Hippocampal formation (tissue), 2 donors: Measurements from ENCODE around the gene TAMALIN.
A peak's percentile ranks its signal among the peaks of the same experiment; 100 is the strongest.

Source experiments
- DNase-seq, 2 donors: peaks; one replicate each; lab custom pipeline; 2025; lab: John Stamatoyannopoulos, UW

TAMALIN gene

GRCh38 chr12:52037248-52037861 lies 30.6 kb downstream of the TAMALIN start:
- no peak for DNase-seq

DNA sequence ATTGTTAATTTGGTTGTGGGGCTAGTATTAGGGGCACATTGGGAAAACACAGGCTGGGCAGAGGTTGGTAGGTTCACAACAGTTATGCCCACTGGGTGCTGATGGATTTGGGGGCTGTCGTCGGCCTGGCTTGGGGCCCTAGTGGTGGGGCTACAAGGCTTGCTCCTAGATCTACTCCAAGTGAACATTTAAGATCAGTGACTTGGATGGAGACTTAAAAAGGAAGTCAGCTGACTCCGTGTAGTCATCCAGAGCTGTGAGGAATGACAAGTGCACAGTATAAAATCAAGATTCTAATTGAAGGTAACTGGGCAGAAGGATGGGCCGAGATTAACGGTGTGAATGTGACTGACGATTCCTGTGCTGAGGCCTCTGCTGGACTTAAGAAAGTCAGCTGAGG lies 31.7 kb downstream of the TAMALIN start:
- DNase-seq: no peak

- DNase-seq: no peak
Measured at GRCh38 chr12:52041035-52041434, 34.3 kb downstream of the TAMALIN start.

DNA sequence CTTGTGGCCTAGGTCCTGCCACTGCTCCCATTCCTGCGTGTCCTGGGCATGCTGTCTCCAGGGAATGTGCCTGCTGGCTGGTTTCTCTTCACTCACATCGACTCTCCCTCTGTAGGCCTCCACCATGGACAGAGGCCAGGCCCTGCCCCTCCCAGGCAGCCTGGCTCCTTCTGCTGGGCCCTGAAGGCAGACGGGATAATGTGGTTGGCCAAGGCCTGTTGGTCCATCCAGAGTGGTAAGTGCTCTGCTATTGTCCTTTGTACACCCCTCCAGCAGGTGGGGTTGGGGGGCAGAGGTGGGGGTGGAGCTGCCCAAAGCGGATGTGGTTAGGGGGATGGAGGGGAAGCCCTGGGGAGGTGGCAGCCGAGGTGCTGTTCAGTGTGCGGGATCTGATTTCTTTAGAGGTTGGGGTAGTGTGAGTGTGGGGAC lies 35.0 kb downstream of the TAMALIN start:
- no peak for DNase-seq

GRCh38 chr12:52042706-52043385 lies 36.1 kb downstream of the TAMALIN start:
- DNase-seq: no peak

GRCh38 chr12:52043386-52044212 lies 36.9 kb downstream of the TAMALIN start:
- no peak for DNase-seq

DNA sequence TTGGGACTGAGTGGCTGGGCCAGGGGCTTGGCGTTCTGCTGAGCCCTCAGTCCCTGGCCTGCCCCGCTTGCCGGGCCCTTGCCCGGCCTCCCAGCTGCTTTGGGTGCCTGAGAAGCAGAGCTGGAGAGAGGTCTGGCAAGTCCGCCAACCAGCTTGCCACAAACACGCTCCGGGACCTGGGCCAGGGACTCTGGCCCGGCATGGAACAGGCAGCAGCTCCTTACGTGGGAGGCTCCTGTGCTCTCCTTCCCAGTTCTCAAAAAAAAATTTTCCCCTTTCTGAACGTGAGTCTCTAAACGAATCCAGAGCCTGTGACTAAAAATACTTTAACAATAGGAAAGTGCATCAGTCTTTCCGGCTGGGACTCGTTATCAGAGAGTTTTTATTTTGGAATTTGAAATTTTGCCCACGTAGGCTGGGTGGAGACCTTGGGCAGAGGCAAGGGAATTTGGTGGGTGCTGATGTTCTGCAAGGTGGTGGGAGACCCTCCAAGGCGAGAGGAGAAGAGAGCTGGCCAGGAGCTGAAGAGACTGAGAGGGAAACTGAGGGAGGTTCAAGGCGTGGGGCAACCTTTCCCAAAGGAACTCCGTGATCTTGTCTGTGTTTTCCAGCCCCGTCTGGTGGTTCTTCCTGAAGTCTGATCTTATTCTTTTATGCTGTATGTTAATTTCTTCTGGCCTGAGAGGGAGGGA lies 37.7 kb downstream of the TAMALIN start:
- peak; percentile 41 to 61 for DNase-seq

- DNase-seq: no peak
Measured at GRCh38 chr12:52045794-52046199, 39.1 kb downstream of the TAMALIN start.

GRCh38 chr12:52046859-52047258 lies 40.1 kb downstream of the TAMALIN start:
- DNase-seq: no peak

DNA sequence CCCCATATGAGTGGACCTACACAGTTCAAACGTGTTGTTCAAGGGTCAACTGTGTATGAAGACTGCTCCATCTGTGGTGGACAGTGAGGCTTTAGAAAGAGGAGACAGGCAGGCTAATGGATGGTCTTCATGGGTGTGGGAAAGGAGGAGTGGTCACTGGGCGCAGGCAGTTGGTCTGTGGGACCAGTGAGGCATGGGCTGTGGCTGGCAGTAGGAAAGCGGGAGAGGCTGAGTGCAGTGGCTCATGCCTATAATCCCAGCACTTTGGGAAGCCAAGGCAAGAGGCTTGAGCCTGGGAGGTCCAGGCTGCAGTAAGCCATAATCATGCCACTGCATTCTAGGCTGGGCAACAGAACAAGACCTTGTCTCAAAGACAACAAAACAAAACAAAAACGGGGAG lies 42.5 kb downstream of the TAMALIN start:
- no peak for DNase-seq

GRCh38 chr12:52049688-52050087 lies 42.9 kb downstream of the TAMALIN start:
- no peak for DNase-seq

GRCh38 chr12:52050116-52050757 lies 43.5 kb downstream of the TAMALIN start:
- DNase-seq: no peak

DNA sequence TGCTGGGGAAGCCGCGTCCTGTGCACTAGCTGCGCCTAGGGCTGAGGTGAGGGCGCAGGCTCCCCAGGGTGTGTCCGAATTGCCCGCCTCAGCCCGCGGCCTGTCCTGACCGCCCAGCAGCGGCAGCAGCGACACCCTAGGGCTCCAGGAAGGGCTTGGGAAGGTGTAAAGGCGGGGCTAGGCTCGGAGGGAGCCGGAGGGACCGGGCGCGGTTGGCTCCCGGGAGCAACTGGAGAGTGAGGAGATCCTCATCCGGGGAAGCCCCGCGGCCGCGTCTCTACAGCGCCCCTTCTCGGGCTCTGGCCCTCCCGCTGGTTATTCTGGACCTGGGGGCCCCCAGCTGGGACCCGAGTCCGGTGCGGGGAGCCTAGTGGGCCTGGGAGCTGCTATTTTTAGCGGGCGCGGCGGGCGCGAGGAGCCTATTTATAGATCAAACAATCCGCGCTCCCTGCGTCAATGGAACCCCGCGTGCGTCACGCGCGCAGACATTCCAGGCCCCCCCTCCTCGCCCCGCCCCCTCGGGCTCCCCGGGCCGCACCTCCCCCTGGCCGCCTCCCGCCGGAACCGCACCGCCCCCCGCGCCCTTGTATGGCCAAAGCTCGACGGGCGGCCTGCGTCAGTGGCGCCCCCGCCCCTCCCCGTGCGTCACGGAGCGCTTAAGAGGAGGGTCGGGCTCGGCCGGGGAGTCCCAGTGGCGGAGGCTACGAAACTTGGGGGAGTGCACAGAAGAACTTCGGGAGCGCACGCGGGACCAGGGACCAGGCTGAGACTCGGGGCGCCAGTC lies 44.2 kb downstream of the TAMALIN start, which contains the start of gene NR4A1:
Gene NR4A1 (plus strand): TSS at position 685 of the 784 bp plus-strand sequence. CDS start 2,887 bp downstream, outside the sequence.
- DNase-seq: peak; percentile 72 to 83

GRCh38 chr12:52052468-52053186 lies 45.9 kb downstream of the TAMALIN start:
- DNase-seq: no peak

DNA sequence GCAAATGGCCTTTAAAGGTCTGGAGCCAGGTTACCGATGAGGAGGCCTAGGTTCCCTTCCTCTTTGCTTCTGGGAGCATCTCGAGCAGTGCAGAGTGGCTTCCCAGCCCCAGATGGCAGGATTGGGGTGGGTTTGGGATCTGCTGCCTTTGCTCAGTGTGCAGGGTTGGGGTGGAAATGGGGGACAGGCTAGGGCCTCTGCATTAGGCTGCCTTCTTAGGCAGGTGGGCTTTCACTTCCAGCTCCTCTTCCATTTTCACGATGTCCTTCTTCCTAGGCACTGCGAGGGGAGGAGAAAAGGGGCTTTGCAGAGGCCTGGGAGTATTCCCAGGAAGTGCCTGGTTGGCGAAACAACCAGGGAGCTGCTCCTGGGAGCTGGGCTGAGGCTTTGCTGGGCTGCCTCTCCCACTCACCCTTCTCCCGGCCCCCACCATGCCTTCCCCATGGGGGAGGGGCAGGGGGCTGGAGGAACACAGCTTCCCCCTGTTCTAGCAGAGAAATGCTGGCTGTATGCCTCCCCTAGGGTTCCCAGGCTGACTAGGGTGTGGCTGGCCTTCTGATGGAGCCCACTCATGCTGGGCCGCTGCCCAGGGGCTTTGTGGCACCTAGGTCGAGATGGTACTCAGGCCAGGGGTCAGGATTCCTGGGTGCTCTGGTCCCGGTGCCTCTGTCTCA lies 46.9 kb downstream of the TAMALIN start:
- no peak for DNase-seq

DNA sequence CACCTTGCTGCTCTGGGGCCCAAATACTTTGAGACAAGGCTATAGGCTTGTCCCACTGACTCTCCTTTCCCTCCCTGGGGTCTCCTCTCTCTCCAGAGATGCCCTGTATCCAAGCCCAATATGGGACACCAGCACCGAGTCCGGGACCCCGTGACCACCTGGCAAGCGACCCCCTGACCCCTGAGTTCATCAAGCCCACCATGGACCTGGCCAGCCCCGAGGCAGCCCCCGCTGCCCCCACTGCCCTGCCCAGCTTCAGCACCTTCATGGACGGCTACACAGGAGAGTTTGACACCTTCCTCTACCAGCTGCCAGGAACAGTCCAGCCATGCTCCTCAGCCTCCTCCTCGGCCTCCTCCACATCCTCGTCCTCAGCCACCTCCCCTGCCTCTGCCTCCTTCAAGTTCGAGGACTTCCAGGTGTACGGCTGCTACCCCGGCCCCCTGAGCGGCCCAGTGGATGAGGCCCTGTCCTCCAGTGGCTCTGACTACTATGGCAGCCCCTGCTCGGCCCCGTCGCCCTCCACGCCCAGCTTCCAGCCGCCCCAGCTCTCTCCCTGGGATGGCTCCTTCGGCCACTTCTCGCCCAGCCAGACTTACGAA lies 47.6 kb downstream of the TAMALIN start:
- no peak for DNase-seq

GRCh38 chr12:52054833-52055730 lies 48.3 kb downstream of the TAMALIN start:
- no peak for DNase-seq
